Endodermal cell (in vitro differentiated cells): ENCODE data around the gene PSMA7. TPM values are rescaled to one million over a fixed set of nuclear protein-coding genes. Genes with fewer than 3 reads are reported as not detected.

ENCODE experiments used
- DNase-seq: peaks from one replicate; pipeline ENCODE4 v3.0.0-alpha.2; 2017
- H3K27ac ChIP-seq: 2 replicates; pipeline ENCODE4 v1.5.1; 2013; ENCODE audit warnings: mild to moderate bottlenecking, low read depth, low read length, moderate library complexity
- H3K27me3 ChIP-seq: 2 replicates; pipeline ENCODE4 v1.6.1; 2013; ENCODE audit warnings: mild to moderate bottlenecking, low read length, moderate library complexity; ENCODE audit not compliant: insufficient read depth, control insufficient read depth, poor library complexity, severe bottlenecking
- H3K36me3 ChIP-seq: 2 replicates; pipeline ENCODE4 v1.7.0; 2013; ENCODE audit warnings: mild to moderate bottlenecking, low read length, moderate library complexity; ENCODE audit not compliant: control insufficient read depth, insufficient read depth
- H3K4me1 ChIP-seq: one replicate; pipeline ENCODE4 v1.7.0; 2013; ENCODE audit warnings: low read length; ENCODE audit not compliant: control insufficient read depth, insufficient read depth
- H3K4me3 ChIP-seq: 2 replicates; pipeline ENCODE4 v1.5.1; 2013; ENCODE audit warnings: mild to moderate bottlenecking, low read length, moderate library complexity
- H3K9ac ChIP-seq: 2 replicates; pipeline ENCODE4 v1.6.1; 2013; ENCODE audit warnings: mild to moderate bottlenecking, low read length, moderate library complexity; ENCODE audit not compliant: poor library complexity, severe bottlenecking; ENCODE audit errors: extremely low read depth
- H3K9me3 ChIP-seq: 2 replicates; pipeline ENCODE4 v1.6.1; 2013; ENCODE audit warnings: mild to moderate bottlenecking, low read length, moderate library complexity; ENCODE audit not compliant: control insufficient read depth
- H3K27ac Mint-ChIP-seq: 2 replicates; pipeline ENCODE4 v1.8.0; 2020; ENCODE audit warnings: mixed read lengths
- H3K27me3 Mint-ChIP-seq: 2 replicates; pipeline ENCODE4 v1.8.0; 2021; ENCODE audit warnings: mild to moderate bottlenecking, mixed read lengths; ENCODE audit not compliant: insufficient read depth
- H3K36me3 Mint-ChIP-seq: 2 replicates; pipeline ENCODE4 v1.8.0; 2020; ENCODE audit warnings: low read depth, mixed read lengths
- H3K4me1 Mint-ChIP-seq: 2 replicates; pipeline ENCODE4 v1.8.0; 2020; ENCODE audit warnings: mixed read lengths
- H3K4me3 Mint-ChIP-seq: 2 replicates; pipeline ENCODE4 v1.8.0; 2020; ENCODE audit warnings: mild to moderate bottlenecking, moderate library complexity, mixed read lengths
- H3K9me3 Mint-ChIP-seq: 2 replicates; pipeline ENCODE4 v1.8.0; 2020; ENCODE audit warnings: mild to moderate bottlenecking, mixed read lengths
- CTCF ChIP-seq: fragments of 200-600 bp; sonication (generic); conservative IDR thresholded peaks from 2 replicates; pipeline ENCODE4 v1.5.0; 2021; ENCODE audit warnings: antibody characterized with exemption, mild to moderate bottlenecking
- WGBS, 2 experiments: methylation state at CpG; one replicate each; pipeline versions ENCODE4 v1.1.5 to v1.1.7; 2013; ENCODE audit warnings: missing lambda C conversion rate in 2 of 2, mixed read lengths in 1 of 2; ENCODE audit not compliant: insufficient coverage in 1 of 2, insufficient read length in 1 of 2; 5-methylcytosine and 5-hydroxymethylcytosine counted together
- total RNA-seq, 2 donors: library from RNA; stranded (reverse); fragmentation: NEBNext Ultra II Directional in 1 of 2; extraction: Animal tissue kit (Norgen Biotek cat#: 25700) in 1 of 2; gene quantifications; 2 replicates in 1 of 2; 3 replicates in 1 of 2; pipeline ENCODE4 v1.2.1, GENCODE V29; 2021

PSMA7 gene
- total RNA-seq, 2 donors from 2014 or later: 279 to 280 TPM

- H3K36me3 ChIP-seq: no peaks in the 10 kb centered on the region
- H3K36me3 Mint-ChIP-seq: peaks cover 1% of the 10 kb centered on the region
- TF ChIP-seq CTCF: no peak
- peaks cover 24% of the 10 kb centered on the region for H3K27me3 Mint-ChIP-seq
- no peak for DNase-seq
- H3K27ac Mint-ChIP-seq: no peak overlapping the region
- 85 to 87% methylated on average over 4 to 5 of the region's 5 CpGs for WGBS, 2 experiments
- H3K9me3 Mint-ChIP-seq: peaks cover 40% of the 10 kb centered on the region
- no peak overlapping the region for H3K4me3 ChIP-seq
- H3K27ac ChIP-seq: no peak overlapping the region
- H3K9me3 ChIP-seq: peaks cover 15% of the 10 kb centered on the region
- H3K4me1 Mint-ChIP-seq: no peaks in the 10 kb centered on the region
- H3K27me3 ChIP-seq: no peaks in the 10 kb centered on the region
- no peak overlapping the region for H3K9ac ChIP-seq
- H3K4me1 ChIP-seq: no peaks in the 10 kb centered on the region
- H3K4me3 Mint-ChIP-seq: no peak overlapping the region
Measured at GRCh38 chr20:62105592-62105991, 37.6 kb downstream of the PSMA7 start.

- H3K4me1 ChIP-seq: no peaks in the 10 kb centered on the region
- Mint-ChIP-seq H3K9me3 (peaks cover 34% of the 10 kb centered on the region), H3K36me3 (no peaks in the 10 kb centered on the region), H3K4me1 (no peaks in the 10 kb centered on the region), H3K27ac (no peak overlapping the region), H3K27me3 (peaks cover 28% of the 10 kb centered on the region), H3K4me3 (no peak overlapping the region)
- no peaks in the 10 kb centered on the region for H3K27me3 ChIP-seq
- H3K27ac ChIP-seq: no peak overlapping the region
- no peak overlapping the region for H3K4me3 ChIP-seq
- no peak for DNase-seq
- H3K9me3 ChIP-seq: peaks cover 11% of the 10 kb centered on the region
- H3K36me3 ChIP-seq: no peaks in the 10 kb centered on the region
- TF ChIP-seq CTCF: no peak
- 80% methylated on average over 3 to 7 of the region's 7 CpGs for WGBS, 2 experiments
- no peak overlapping the region for H3K9ac ChIP-seq
Measured at GRCh38 chr20:62104791-62105345, 38.3 kb downstream of the PSMA7 start.

GRCh38 chr20:62104234-62104789 lies 38.9 kb downstream of the PSMA7 start:
- Mint-ChIP-seq H3K36me3 (no peaks in the 10 kb centered on the region), H3K27me3 (peaks cover 26% of the 10 kb centered on the region), H3K9me3 (peaks cover 29% of the 10 kb centered on the region), H3K4me3 (no peak overlapping the region), H3K27ac (no peak overlapping the region), H3K4me1 (no peaks in the 10 kb centered on the region)
- no peak for TF ChIP-seq CTCF
- H3K27ac ChIP-seq: no peak overlapping the region
- 67 to 79% methylated on average over 8 to 15 of the region's 15 CpGs for WGBS, 2 experiments
- no peaks in the 10 kb centered on the region for H3K36me3 ChIP-seq
- H3K4me3 ChIP-seq: no peak overlapping the region
- no peaks in the 10 kb centered on the region for H3K27me3 ChIP-seq
- no peak overlapping the region for H3K9ac ChIP-seq
- DNase-seq: no peak
- H3K4me1 ChIP-seq: no peaks in the 10 kb centered on the region
- peaks cover 7% of the 10 kb centered on the region for H3K9me3 ChIP-seq
